Fibroblast of peridontal ligament (primary cell): ENCODE results near the gene METTL3.

ENCODE experiments used
- DNase-seq: peaks from one replicate; pipeline ENCODE4 v3.0.0-alpha.2; 2010; ENCODE audit errors: extremely low read depth

Gene METTL3

GRCh38 chr14:21526672-21527317 is 15.7 kb upstream of the METTL3 start:
- no peak for DNase-seq

GRCh38 chr14:21525962-21526671 is 15.0 kb upstream of the METTL3 start, which contains the start of gene SALL2:
TSS of gene SALL2 (minus strand) at chr14:21526346. CDS start at chr14:21526127, 219 bp downstream.
- peak; percentile 44 for DNase-seq

- DNase-seq: no peak
Measured at GRCh38 chr14:21525571-21525961, 14.4 kb upstream of the METTL3 start.

DNA sequence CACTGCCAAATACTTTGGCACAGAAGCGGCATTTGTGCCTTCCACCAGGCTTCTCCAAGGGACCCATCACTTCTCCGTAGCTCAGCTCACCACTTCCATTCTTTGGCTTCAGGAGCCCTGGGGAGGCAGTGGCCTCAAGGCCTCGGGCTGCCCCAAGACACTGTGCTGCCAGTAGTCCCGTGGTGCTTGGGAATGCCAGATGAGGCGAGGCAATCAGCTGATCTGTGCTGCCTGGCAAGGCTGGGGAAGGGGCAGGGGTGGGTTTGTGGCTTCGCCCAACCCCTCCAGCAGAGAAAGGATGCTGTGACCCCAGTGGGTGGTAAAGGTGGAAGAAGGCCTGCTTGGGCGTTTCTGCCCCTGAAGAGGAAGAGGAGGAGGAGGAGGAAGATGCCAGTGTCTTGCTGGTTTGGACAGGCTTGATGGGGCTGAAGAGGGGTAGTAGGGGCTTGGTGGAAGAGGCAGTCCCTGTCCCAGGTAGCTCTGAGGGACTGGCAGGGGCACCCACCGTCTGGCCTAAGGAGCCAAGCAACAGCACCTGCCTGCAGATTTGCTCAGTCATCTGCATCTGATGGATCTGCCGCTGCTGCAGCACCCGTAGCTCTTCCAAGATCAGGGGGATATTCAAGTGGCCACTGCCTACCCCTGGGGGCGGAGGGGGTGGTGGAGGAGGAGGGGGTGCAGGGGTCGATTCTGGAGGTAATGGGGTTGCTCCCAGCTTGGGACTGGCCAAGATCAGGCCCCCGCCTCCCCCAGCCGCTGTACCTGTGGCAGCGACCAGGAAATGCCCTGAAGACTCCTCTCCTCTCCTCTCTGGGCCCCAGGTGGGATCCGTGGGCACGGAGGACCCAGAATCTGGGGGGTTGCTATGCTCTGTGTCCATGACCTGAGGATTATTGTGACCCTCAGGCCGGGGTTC is 13.7 kb upstream of the METTL3 start:
- no peak for DNase-seq

- DNase-seq: no peak
Measured at GRCh38 chr14:21523203-21523602, 12.1 kb upstream of the METTL3 start.

DNA sequence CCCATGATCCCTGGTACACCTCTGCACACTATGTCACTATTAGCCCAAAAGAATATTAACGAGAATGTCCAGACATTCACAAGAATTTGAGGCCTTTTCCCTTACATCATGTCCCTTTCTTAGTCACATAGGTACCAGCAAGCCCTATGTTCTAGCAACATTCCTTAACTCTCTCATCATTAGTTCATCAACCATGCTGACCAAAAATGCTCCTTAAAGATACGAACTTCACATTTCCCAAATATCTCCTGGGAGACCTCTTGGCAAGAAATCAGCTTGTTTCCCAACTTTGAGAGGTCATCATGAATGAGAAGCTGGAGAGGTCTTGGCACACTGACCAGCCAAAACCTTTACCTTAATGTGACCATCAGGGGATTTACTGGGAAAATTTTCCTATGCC is 10.4 kb upstream of the METTL3 start:
- peak; percentile 65 for DNase-seq

GRCh38 chr14:21520767-21521166 is 9.6 kb upstream of the METTL3 start:
- DNase-seq: no peak

DNA sequence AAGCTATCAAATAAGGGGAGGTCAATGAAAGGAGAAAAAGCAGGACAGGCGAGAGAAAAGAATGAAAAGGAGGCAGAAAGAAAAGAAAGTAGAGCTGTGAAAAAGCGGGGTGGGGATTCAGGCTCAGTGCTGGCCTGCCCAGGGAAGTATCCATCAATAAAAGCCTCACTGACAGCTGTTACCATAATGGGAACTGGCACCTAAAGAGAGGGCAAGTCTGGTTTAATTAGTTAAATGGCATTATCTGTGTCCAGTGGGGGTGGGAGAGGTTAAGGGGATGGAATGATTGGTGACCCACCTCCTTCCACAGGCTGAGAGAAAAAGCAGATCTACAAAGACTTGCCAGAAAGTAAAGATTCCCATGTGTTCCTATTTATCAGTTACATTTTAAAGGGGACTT is 7.6 kb upstream of the METTL3 start:
- DNase-seq: no peak

DNA sequence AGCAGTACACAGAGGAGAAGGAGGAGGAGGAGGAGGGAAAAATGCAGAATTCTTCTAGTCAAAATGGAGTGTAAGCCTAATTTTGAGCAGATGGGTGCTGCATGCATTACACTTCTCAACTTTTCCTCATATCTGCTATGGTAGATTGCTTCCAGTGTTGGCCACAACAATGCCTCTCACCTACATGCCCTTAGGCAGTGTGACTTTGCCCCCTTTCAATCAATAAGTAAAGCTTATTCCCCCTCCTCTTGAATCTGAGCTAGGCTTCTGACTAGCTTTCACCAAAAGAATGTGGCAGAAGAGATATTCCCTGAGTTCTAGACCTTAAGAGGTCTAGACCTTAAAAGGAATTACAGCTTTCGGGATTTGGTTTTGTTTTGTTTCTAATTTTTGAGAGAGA is 3.2 kb upstream of the METTL3 start:
- no peak for DNase-seq

DNA sequence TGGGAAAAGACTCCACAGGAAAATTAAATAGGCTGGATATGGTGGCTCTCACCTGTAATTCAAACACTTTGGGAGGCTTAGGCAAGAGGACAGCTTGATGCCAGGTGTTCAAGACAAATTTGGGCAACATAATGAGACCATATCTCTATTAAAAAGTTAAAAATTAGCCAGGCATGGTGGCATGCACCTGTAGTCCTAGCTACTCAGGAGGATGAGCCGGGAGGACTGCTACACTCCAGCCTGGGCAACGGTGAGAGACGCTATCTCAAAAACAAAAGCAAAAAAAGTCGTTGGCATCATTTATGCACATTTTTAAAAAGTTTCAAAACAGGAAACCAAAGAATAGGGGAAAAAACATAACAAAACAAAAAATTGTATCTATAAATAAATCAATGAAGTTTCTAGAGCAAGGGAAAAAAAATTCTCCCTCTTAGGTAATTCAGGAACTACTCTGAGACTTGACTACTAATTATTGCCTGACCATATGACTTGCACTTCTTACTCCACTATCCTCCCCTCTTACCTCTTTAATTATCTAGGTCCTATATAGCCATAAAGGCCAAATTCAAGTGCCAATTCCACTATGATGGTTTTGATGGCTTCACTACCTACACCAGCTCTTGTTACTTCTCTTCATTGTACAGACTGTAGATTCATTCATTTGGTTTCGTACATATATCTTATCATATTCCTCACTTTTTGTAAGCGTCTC is 1.6 kb downstream of the METTL3 start:
- no peak for DNase-seq

DNA sequence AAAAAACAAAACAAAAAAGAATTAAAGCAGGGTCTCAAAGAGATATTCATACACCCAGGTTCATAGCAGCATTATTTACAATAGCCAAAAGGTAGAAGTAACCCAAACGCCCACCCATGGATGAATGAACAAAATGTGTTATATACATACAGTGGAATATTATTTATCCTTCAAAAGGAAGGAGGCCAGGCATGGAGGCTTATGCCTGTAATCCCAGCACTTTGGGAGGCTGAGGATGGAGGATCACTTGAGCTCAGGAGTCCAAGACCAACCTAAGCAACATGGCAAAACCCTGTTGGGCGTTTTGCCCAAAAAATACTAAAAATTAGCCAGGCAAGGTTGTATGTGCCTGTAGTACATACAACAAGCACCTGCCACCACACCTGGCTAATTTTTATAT is 4.6 kb downstream of the METTL3 start:
- no peak for DNase-seq

- DNase-seq: no peak
Measured at GRCh38 chr14:21505012-21505553, 6.1 kb downstream of the METTL3 start.

GRCh38 chr14:21503376-21503775 is 7.8 kb downstream of the METTL3 start:
- DNase-seq: no peak

DNA sequence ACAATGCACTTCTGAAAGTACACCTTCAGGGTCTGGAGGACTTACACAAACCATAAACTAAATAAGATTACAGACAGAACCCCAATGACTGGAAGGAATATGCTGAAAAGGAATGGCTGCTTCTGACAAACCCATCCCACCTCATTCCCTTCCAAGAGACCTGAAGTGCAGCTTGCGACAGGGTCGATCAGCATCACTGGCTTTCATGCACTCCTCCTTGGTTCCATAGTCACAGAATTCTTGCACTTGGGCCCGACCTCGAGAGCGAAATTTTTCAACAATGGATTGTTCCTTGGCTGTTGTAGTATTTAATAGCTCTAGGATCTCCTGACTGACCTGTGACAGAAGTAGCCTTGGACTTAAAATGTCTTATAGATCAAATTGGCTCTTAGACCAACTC is 9.6 kb downstream of the METTL3 start:
- no peak for DNase-seq

GRCh38 chr14:21498540-21499526 is 12.3 kb downstream of the METTL3 start:
- DNase-seq: peak; percentile 65

- peak; percentile 62 for DNase-seq
Measured at GRCh38 chr14:21496453-21496852, 14.7 kb downstream of the METTL3 start.

DNA sequence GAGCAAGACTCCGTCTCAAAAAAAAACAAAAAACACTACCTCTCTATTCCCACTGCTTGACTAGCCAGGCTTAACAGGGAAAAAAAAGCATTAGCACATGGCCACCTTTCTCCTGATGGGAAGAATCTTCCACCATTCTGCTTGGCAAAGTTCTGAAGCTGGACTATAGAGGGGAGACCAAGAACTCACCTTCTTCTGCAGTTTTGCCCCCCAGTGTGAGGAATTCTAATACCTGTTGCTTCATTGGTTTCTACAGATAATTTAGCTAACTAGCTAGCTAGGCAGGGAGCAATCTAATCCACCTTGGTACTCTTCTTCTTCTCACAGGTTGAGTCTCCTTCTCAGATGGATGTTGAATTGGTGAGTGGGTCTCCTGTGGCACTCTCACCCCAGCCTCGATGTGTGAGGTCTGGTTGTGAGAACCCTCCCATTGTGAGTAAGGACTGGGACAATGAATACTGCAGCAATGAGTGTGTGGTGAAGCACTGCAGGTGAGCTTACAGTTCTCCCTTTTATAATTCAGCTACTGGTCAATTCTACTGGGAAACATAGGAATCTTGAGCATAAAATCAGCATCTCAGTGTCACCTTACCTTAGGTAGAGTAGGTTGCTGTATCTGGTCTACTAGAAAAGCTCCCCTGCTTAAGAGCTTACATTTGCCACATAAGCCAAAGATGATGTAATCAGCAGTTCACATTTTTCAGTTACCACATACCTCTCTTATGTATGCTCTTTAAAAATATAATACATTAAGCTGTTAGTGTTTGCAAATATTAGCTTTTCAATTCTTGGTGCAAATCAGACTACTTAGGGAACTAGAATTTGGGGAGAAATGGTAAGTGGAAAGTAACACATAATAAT is 16.0 kb downstream of the METTL3 start:
- DNase-seq: peak; percentile 52

GRCh38 chr14:21486640-21487087 is 24.5 kb downstream of the METTL3 start:
- peak; percentile 82 for DNase-seq
